H9 (cell line): ENCODE results near the gene FAF1. TPM values are rescaled to one million over a fixed set of nuclear protein-coding genes. Genes with fewer than 3 reads are reported as not detected.

Source experiments
- DNase-seq: peaks from one replicate; pipeline ENCODE4 v3.0.0-alpha.2; 2017
- H2AFZ ChIP-seq: one replicate; pipeline ENCODE4 v1.6.1; 2013; ENCODE audit warnings: mild to moderate bottlenecking, low read length, control low read depth, moderate library complexity
- H2AK5ac ChIP-seq: 2 replicates; pipeline ENCODE4 v1.6.1; 2013; ENCODE audit warnings: low read length, control low read depth, mixed read lengths; ENCODE audit not compliant: insufficient read length
- H2BK120ac ChIP-seq: one replicate; pipeline ENCODE4 v1.6.1; 2013; ENCODE audit warnings: low read depth, mild to moderate bottlenecking, low read length, control low read depth, inconsistent platforms; ENCODE audit not compliant: poor library complexity, severe bottlenecking
- H2BK12ac ChIP-seq: 2 replicates; pipeline ENCODE4 v1.6.1; 2013; ENCODE audit warnings: low read length, control low read depth, mixed read lengths, low read depth; ENCODE audit not compliant: insufficient read length
- H2BK15ac ChIP-seq: 2 replicates; pipeline ENCODE4 v1.6.1; 2013; ENCODE audit warnings: low read depth, low read length, control low read depth
- H2BK20ac ChIP-seq: one replicate; pipeline ENCODE4 v1.6.1; 2013; ENCODE audit warnings: low read depth, mild to moderate bottlenecking, low read length, control low read depth, inconsistent platforms; ENCODE audit not compliant: poor library complexity, severe bottlenecking
- H2BK5ac ChIP-seq: 2 replicates; pipeline ENCODE4 v1.6.1; 2013; ENCODE audit warnings: low read length, control low read depth, mixed read lengths; ENCODE audit not compliant: insufficient read length
- H3K14ac ChIP-seq: 2 replicates; pipeline ENCODE4 v1.6.1; 2013; ENCODE audit warnings: low read length, control low read depth; ENCODE audit not compliant: insufficient read depth
- H3K18ac ChIP-seq: 2 replicates; pipeline ENCODE4 v1.6.1; 2013; ENCODE audit warnings: low read depth, mild to moderate bottlenecking, mixed read lengths, low read length, control low read depth; ENCODE audit not compliant: insufficient read length
- H3K23ac ChIP-seq: 2 replicates; pipeline ENCODE4 v1.6.1; 2013; ENCODE audit warnings: low read length, control low read depth, mixed read lengths, low read depth; ENCODE audit not compliant: insufficient read length
- H3K23me2 ChIP-seq: 2 replicates; pipeline ENCODE4 v1.6.1; 2013; ENCODE audit warnings: low read depth, mild to moderate bottlenecking, mixed read lengths, low read length, control low read depth; ENCODE audit not compliant: insufficient read length, poor library complexity, severe bottlenecking
- H3K27ac ChIP-seq: 2 replicates; pipeline ENCODE4 v1.5.1; 2013; ENCODE audit warnings: low read length, control low read depth, mixed read lengths, low read depth; ENCODE audit not compliant: insufficient read length
- H3K27me3 ChIP-seq: 2 replicates; pipeline ENCODE4 v1.6.1; 2013; ENCODE audit warnings: low read length, control low read depth, inconsistent platforms; ENCODE audit not compliant: insufficient read depth
- H3K4ac ChIP-seq: 2 replicates; pipeline ENCODE4 v1.6.1; 2013; ENCODE audit warnings: low read depth, mild to moderate bottlenecking, control low read depth, inconsistent platforms, low read length, moderate library complexity
- H3K4me1 ChIP-seq: 2 replicates; pipeline ENCODE4 v1.6.1; 2013; ENCODE audit warnings: low read length, control low read depth, inconsistent platforms; ENCODE audit not compliant: insufficient read depth
- H3K4me2 ChIP-seq: 2 replicates; pipeline ENCODE4 v1.6.1; 2013; ENCODE audit warnings: low read length, control low read depth, mixed read lengths; ENCODE audit not compliant: insufficient read length, insufficient read depth
- H3K56ac ChIP-seq: 2 replicates; pipeline ENCODE4 v1.6.1; 2013; ENCODE audit warnings: low read depth, mild to moderate bottlenecking, mixed read lengths, low read length, control low read depth; ENCODE audit not compliant: insufficient read length
- H3K79me1 ChIP-seq: 2 replicates; pipeline ENCODE4 v1.6.1; 2013; ENCODE audit warnings: low read depth, mild to moderate bottlenecking, moderate library complexity, low read length, control low read depth, inconsistent platforms; ENCODE audit not compliant: insufficient read depth, poor library complexity, severe bottlenecking
- H3K79me2 ChIP-seq: 2 replicates; pipeline ENCODE4 v1.6.1; 2013; ENCODE audit warnings: low read length, control low read depth, inconsistent platforms; ENCODE audit not compliant: insufficient read depth
- H3K9ac ChIP-seq: 2 replicates; pipeline ENCODE4 v1.6.1; 2013; ENCODE audit warnings: low read length, control low read depth, mixed read lengths; ENCODE audit not compliant: insufficient read length; ENCODE audit errors: extremely low read depth
- H3K9me3 ChIP-seq: one replicate; pipeline ENCODE4 v1.6.1; 2013; ENCODE audit warnings: low read depth, low read length, inconsistent platforms; ENCODE audit not compliant: control insufficient read depth
- H3T11ph ChIP-seq: one replicate; pipeline ENCODE4 v1.6.1; 2013; ENCODE audit warnings: mild to moderate bottlenecking, low read length, control low read depth, inconsistent platforms
- H4K20me1 ChIP-seq: one replicate; pipeline ENCODE4 v1.6.1; 2013; ENCODE audit not compliant: control insufficient read depth, insufficient read length, insufficient read depth
- H4K5ac ChIP-seq: 2 replicates; pipeline ENCODE4 v1.6.1; 2013; ENCODE audit warnings: low read depth, mild to moderate bottlenecking, mixed read lengths, low read length, control low read depth; ENCODE audit not compliant: insufficient read length
- H4K8ac ChIP-seq: replicated peaks from 2 replicates; pipeline ENCODE4 v1.6.1; 2013; ENCODE audit warnings: low read length, control low read depth, mixed read lengths, low read depth; ENCODE audit not compliant: insufficient read length
- H4K91ac ChIP-seq: 2 replicates; pipeline ENCODE4 v1.6.1; 2013; ENCODE audit warnings: low read depth, mild to moderate bottlenecking, moderate library complexity, mixed read lengths, low read length, control low read depth; ENCODE audit not compliant: insufficient read length
- H3K27ac Mint-ChIP-seq, 3 experiments: 2 replicates in 2 of 3; 3 replicates in 1 of 3; pipeline ENCODE4 v1.8.0; 2020 to 2021; ENCODE audit warnings: mixed read lengths in 3 of 3, mild to moderate bottlenecking in 1 of 3, moderate library complexity in 1 of 3
- H3K27me3 Mint-ChIP-seq: 2 replicates; pipeline ENCODE4 v1.8.0; 2021; ENCODE audit warnings: low read depth, mild to moderate bottlenecking, moderate library complexity, mixed read lengths
- H3K36me3 Mint-ChIP-seq, 3 experiments: 2 replicates in 2 of 3; 3 replicates in 1 of 3; pipeline ENCODE4 v1.8.0; 2020 to 2021; ENCODE audit warnings: low read depth in 3 of 3, mixed read lengths in 3 of 3; ENCODE audit not compliant: insufficient read depth in 1 of 3
- H3K4me1 Mint-ChIP-seq, 2 experiments: 2 replicates each; pipeline ENCODE4 v1.8.0; 2020; ENCODE audit warnings: mixed read lengths in 2 of 2
- H3K4me3 Mint-ChIP-seq, 2 experiments: 2 replicates in 1 of 2; 3 replicates in 1 of 2; pipeline ENCODE4 v1.8.0; 2020 to 2021; ENCODE audit warnings: mild to moderate bottlenecking in 2 of 2, mixed read lengths in 2 of 2, moderate library complexity in 1 of 2
- H3K9me3 Mint-ChIP-seq, 2 experiments: 2 replicates in 1 of 2; 3 replicates in 1 of 2; pipeline ENCODE4 v1.8.0; 2020; ENCODE audit warnings: mild to moderate bottlenecking in 2 of 2, mixed read lengths in 2 of 2, moderate library complexity in 1 of 2
- CTCF ChIP-seq: fragments of 200-600 bp; sonication (generic); conservative IDR thresholded peaks from 3 replicates; pipeline ENCODE4 v1.8.0; 2021; ENCODE audit warnings: antibody characterized with exemption, mild to moderate bottlenecking
- WGBS: extraction: QIAGEN DNeasy Blood & Tissue Kit; methylation state at CpG from one replicate; pipeline ENCODE4 v1.1.7; 2013; ENCODE audit warnings: missing lambda C conversion rate, low lambda C conversion rate, mixed read lengths; ENCODE audit not compliant: insufficient read length; ENCODE audit errors: extremely low coverage; 5-methylcytosine and 5-hydroxymethylcytosine counted together
- total RNA-seq: library from RNA; stranded (reverse); gene quantifications from 2 replicates; pipeline ENCODE4 v1.2.1, GENCODE V29; 2021

Gene FAF1
- total RNA-seq, 1 experiment from 2014 or later, result 60.8 TPM

- Histone ChIP-seq H3K23ac (no peak overlapping the region), H2AK5ac (no peak overlapping the region), H2BK15ac (no peak overlapping the region), H2BK5ac (no peak overlapping the region), H3K27me3 (no peaks in the 10 kb centered on the region), H3K4me1 (no peaks in the 10 kb centered on the region), H3K4ac (no peak overlapping the region), H3K18ac (no peak overlapping the region), H3K14ac (no peak overlapping the region), H2BK12ac (no peak overlapping the region), H3K79me1 (no peaks in the 10 kb centered on the region), H4K20me1 (no peaks in the 10 kb centered on the region), H3K79me2 (no peaks in the 10 kb centered on the region), H3K56ac (no peak overlapping the region), H2BK20ac (no peak overlapping the region), H3K23me2 (no peaks in the 10 kb centered on the region), H4K5ac (no peak overlapping the region), H3K4me2 (no peak overlapping the region), H2BK120ac (no peak overlapping the region), H4K91ac (no peak overlapping the region), H3K9me3 (peaks cover 5% of the 10 kb centered on the region), H3T11ph (no peak overlapping the region), H2AFZ (no peak overlapping the region), H3K27ac (no peak overlapping the region), H3K9ac (no peak overlapping the region), H4K8ac (no peak overlapping the region)
- TF ChIP-seq CTCF, result no peak
- H3K36me3 Mint-ChIP-seq, result peaks cover 3 to 18% (median 16%) of the 10 kb centered on the region in 3 experiments
- H3K9me3 Mint-ChIP-seq, result peaks cover 18 to 36% of the 10 kb centered on the region in 2 experiments; a peak in 4 of 5 replicates
- no peaks in the 10 kb centered on the region for H3K4me1 Mint-ChIP-seq
- DNase-seq, result no peak
- H3K27ac Mint-ChIP-seq, result no peak overlapping the region
- H3K27me3 Mint-ChIP-seq, result no peaks in the 10 kb centered on the region
- WGBS, result no CpG with 5 or more reads among the region's 4 CpGs
- no peak overlapping the region for H3K4me3 Mint-ChIP-seq
Measured at GRCh38 chr1:50860702-50861101, 99.4 kb downstream of the FAF1 start.
